HepG2 (cell line): ENCODE measurements around the gene RASGRP1. TPM values are rescaled to one million over a fixed set of nuclear protein-coding genes. Genes with fewer than 3 reads are reported as not detected.

Experiments
- ATAC-seq: fragments of 200-7000 bp; cut with Tn5 transposase; 3 replicates; pipeline ENCODE4 v1.9.1; 2020; ENCODE audit warnings: mild to moderate bottlenecking, moderate library complexity
- BruUV-seq: library from RNA; stranded (reverse); fragments of 400-500 nt; replicated peaks from 2 replicates; lab custom pipeline; 2021; lab: Mats Ljungman, UMichigan
- CTCF ChIA-PET: fragments of 300-600 bp; formaldehyde crosslinking; extraction: SDS; loops from one replicate; lab custom pipeline; 2021; ENCODE audit warnings: low total read pairs, inconsistent platforms, low intra/inter-chr PET ratio; lab: Yijun Ruan, JAX
- POLR2A ChIA-PET: fragments of 350-600 bp; sonication (Branson Sonifier 250); formaldehyde crosslinking; loops from one replicate; lab custom pipeline; 2020; ENCODE audit warnings: antibody characterized with exemption, inconsistent platforms; lab: Yijun Ruan, JAX
- DNase-seq: peaks from one replicate; pipeline ENCODE4 v3.0.0-alpha.2; 2015; ENCODE audit warnings: low spot score
- FAIRE-seq: peaks from 3 replicates; lab custom pipeline; 2011; peaks lifted over from hg19 to GRCh38; lab: Jason Lieb, UNC
- H2AFZ ChIP-seq: one replicate; pipeline ENCODE4 v1.6.1; 2011; ENCODE audit warnings: low read length, inconsistent platforms
- H3K27ac ChIP-seq: fragments of 300-600 bp; 3 replicates; pipeline ENCODE4 v1.8.0; 2011; ENCODE audit warnings: mixed run types, mild to moderate bottlenecking, mixed read lengths, low read length, inconsistent platforms; ENCODE audit not compliant: insufficient read depth; ENCODE audit errors: extremely low read length
- H3K27me3 ChIP-seq, 2 experiments: fragments of 200-600 bp in 1 of 2; 2 replicates in 1 of 2; 3 replicates in 1 of 2; pipeline versions ENCODE4 v1.6.0 to v1.8.0; 2011; ENCODE audit warnings: low read length in 2 of 2, mild to moderate bottlenecking in 2 of 2, moderate library complexity in 2 of 2, inconsistent platforms in 1 of 2; ENCODE audit not compliant: insufficient read depth in 2 of 2, control insufficient read depth in 1 of 2
- H3K36me3 ChIP-seq, 2 experiments: fragments of 200-600 bp in 1 of 2; replicated peaks in 1 of 2; 2 replicates in 1 of 2; 3 replicates in 1 of 2; pipeline versions ENCODE4 v1.5.1 to v1.8.0; 2011; ENCODE audit warnings: low read length in 2 of 2, inconsistent platforms in 1 of 2; ENCODE audit not compliant: insufficient read depth in 2 of 2, control insufficient read depth in 1 of 2
- H3K4me1 ChIP-seq: 2 replicates; pipeline ENCODE4 v1.5.1; 2012; ENCODE audit warnings: low read length, inconsistent platforms; ENCODE audit not compliant: insufficient read depth
- H3K4me2 ChIP-seq: 2 replicates; pipeline ENCODE4 v1.6.0; 2011; ENCODE audit warnings: low read depth, low read length, inconsistent platforms
- H3K4me3 ChIP-seq, 3 experiments: fragments of 200-600 bp in 1 of 3; sonication (generic), shearing (Covaris generic) in 1 of 3; replicated peaks in 1 of 3; 2 replicates each; pipeline ENCODE4 v1.5.1; 2011 to 2016; ENCODE audit warnings: low read length in 3 of 3, inconsistent platforms in 2 of 3, low read depth in 2 of 3, mild to moderate bottlenecking in 2 of 3, control low read depth in 1 of 3, mixed read lengths in 1 of 3; ENCODE audit not compliant: insufficient read depth in 1 of 3
- H3K79me2 ChIP-seq: one replicate; pipeline ENCODE4 v1.6.1; 2011; ENCODE audit warnings: low read length, inconsistent platforms; ENCODE audit not compliant: insufficient read depth
- H3K9ac ChIP-seq: 2 replicates; pipeline ENCODE4 v1.6.0; 2011; ENCODE audit warnings: mild to moderate bottlenecking, low read depth, low read length, inconsistent platforms; ENCODE audit not compliant: insufficient read depth
- H3K9me3 ChIP-seq: 2 replicates; pipeline ENCODE4 v1.5.1; 2012; ENCODE audit warnings: mild to moderate bottlenecking, low read length
- H4K20me1 ChIP-seq: 2 replicates; pipeline ENCODE4 v1.6.0; 2011; ENCODE audit warnings: inconsistent platforms, mild to moderate bottlenecking, low read length, moderate library complexity; ENCODE audit not compliant: insufficient read depth
- ESRRA ChIP-seq: sonication (generic); formaldehyde crosslinking; IDR thresholded peaks from 2 replicates; pipeline ENCODE4 v1.5.1; 2020; ENCODE audit warnings: mild to moderate bottlenecking, low read depth, missing genetic modification reagents
- FOXP1 ChIP-seq, 2 experiments: fragments of 450-650 bp in 1 of 2; IDR thresholded peaks; 2 replicates each; pipeline ENCODE4 v1.6.1; 2017 to 2018; ENCODE audit warnings: antibody characterized with exemption in 1 of 2
- IRF2 ChIP-seq: IDR thresholded peaks from 2 replicates; pipeline ENCODE4 v1.6.1; 2018; ENCODE audit warnings: missing genetic modification reagents, missing compliant biosample characterization
- MYC ChIP-seq: sonication (generic); formaldehyde crosslinking; IDR thresholded peaks from 2 replicates; pipeline ENCODE4 v1.9.0; 2021; ENCODE audit warnings: missing genetic modification reagents, borderline replicate concordance
- RBFOX2 ChIP-seq: fragments of 200-400 bp; formaldehyde crosslinking; IDR thresholded peaks from 2 replicates; pipeline ENCODE4 v1.6.1; 2017; ENCODE audit warnings: low read depth, mild to moderate bottlenecking, low read length
- REXO4 ChIP-seq: sonication (generic); formaldehyde crosslinking; IDR thresholded peaks from 2 replicates; pipeline ENCODE4 v1.8.0; 2022; ENCODE audit warnings: missing genetic modification reagents, mild to moderate bottlenecking, borderline replicate concordance
- RNF219 ChIP-seq: sonication (generic); formaldehyde crosslinking; IDR thresholded peaks from 2 replicates; pipeline ENCODE4 v1.5.0; 2020; ENCODE audit warnings: mild to moderate bottlenecking, missing genetic modification reagents
- ZFX ChIP-seq: sonication (generic); formaldehyde crosslinking; IDR thresholded peaks from 2 replicates; pipeline ENCODE4 v1.4.0; 2020; ENCODE audit warnings: mild to moderate bottlenecking, low read depth, missing genetic modification reagents, moderate library complexity
- ZNF317 ChIP-seq: sonication (generic); formaldehyde crosslinking; IDR thresholded peaks from 2 replicates; pipeline ENCODE4 v1.5.0; 2020; ENCODE audit warnings: mild to moderate bottlenecking, missing genetic modification reagents
- ZNF367 ChIP-seq: sonication (generic); formaldehyde crosslinking; IDR thresholded peaks from 2 replicates; pipeline ENCODE4 v1.4.0; 2020; ENCODE audit warnings: missing genetic modification reagents, borderline replicate concordance
- ZNF737 ChIP-seq: sonication (generic); formaldehyde crosslinking; IDR thresholded peaks from 2 replicates; pipeline ENCODE4 v1.5.0; 2020; ENCODE audit warnings: missing genetic modification reagents, mild to moderate bottlenecking, borderline replicate concordance
- ZNF75D ChIP-seq: sonication (generic); formaldehyde crosslinking; IDR thresholded peaks from 2 replicates; pipeline ENCODE4 v1.8.1; 2023; ENCODE audit warnings: missing genetic modification reagents, mild to moderate bottlenecking, borderline replicate concordance
- ZNF83 ChIP-seq: sonication (generic); formaldehyde crosslinking; IDR thresholded peaks from 2 replicates; pipeline ENCODE4 v1.4.0; 2020; ENCODE audit warnings: missing genetic modification reagents, mild to moderate bottlenecking, borderline replicate concordance
- ZSCAN9 ChIP-seq: IDR thresholded peaks from 2 replicates; pipeline ENCODE4 v1.6.1; 2016; ENCODE audit warnings: borderline replicate concordance
- WGBS: methylation state at CpG from one replicate; pipeline ENCODE4 v1.1.6; 2017; ENCODE audit warnings: low lambda C conversion rate; 5-methylcytosine and 5-hydroxymethylcytosine counted together
- in situ Hi-C: cut with HindIII; loops from 2 replicates; pipeline ENCODE4 v1.10.0; 2017; ENCODE audit warnings: low pct_unique_long_range_greater_than_20kb; ENCODE audit not compliant: extremely low pct_ligation_motif_present
- intact Hi-C: fragments of 100-400 bp; cut with micrococcal nuclease; formaldehyde crosslinking; loops from one replicate; pipeline ENCODE4 v1.10.0; 2022; ENCODE audit not compliant: unreplicated experiment
- polyA plus RNA-seq, 8 experiments: library from polyadenylated mRNA; depleted of rRNA in 3 of 8; stranded (reverse) in 7 of 8; unstranded in 1 of 8; fragments of >200 nt; fragmentation: Illumina TruSeq in 4 of 8; extraction: Trizol in 4 of 8; gene quantifications; 2 replicates each; pipeline versions ENCODE4 v1.2.1 to v1.2.3, GENCODE V29; 2011 to 2016; ENCODE audit warnings: low read depth in 4 of 8, missing spikeins in 1 of 8, mixed read lengths in 1 of 8; ENCODE audit not compliant: insufficient read depth in 1 of 8
- total RNA-seq, 5 experiments: library from RNA; depleted of rRNA; stranded (reverse); fragments of >200 nt; fragmentation: Illumina TruSeq; extraction: Trizol; gene quantifications; 2 replicates each; pipeline ENCODE4 v1.2.3, GENCODE V29; 2016; ENCODE audit warnings: low read depth in 1 of 5

RASGRP1 gene
- total and polyA plus RNA-seq, 2 of the 13 experiments (the other 11 are each of a cell fraction or from before 2014, with no cell fraction given): 0.07 TPM; not detected in 1

- ATAC-seq: no peak
- no peaks in the 10 kb centered on the region for H3K27me3 ChIP-seq
These were observed 12.9 kb upstream of the RASGRP1 start for GRCh38 chr15:38577424-38577987.

More at GRCh38 chr15:38577424-38577987, 12.9 kb upstream of the RASGRP1 start:
- POLR2A ChIA-PET: no interaction called here
- Histone ChIP-seq H4K20me1 (no peaks in the 10 kb centered on the region), H3K4me2 (no peak overlapping the region), H3K4me3 (no peak overlapping the region), H3K27ac (no peak overlapping the region), H2AFZ (no peak overlapping the region), H3K36me3 (no peaks in the 10 kb centered on the region), H3K9me3 (no peaks in the 10 kb centered on the region), H3K4me1 (no peaks in the 10 kb centered on the region), H3K79me2 (no peaks in the 10 kb centered on the region), H3K9ac (no peak overlapping the region)
- FAIRE-seq (no peak), DNase-seq (no peak)
- intact Hi-C loops (loop anchor here (1.0 kb wide), 1 partner anchor 16 kb away; no protein-coding TSS in a partner anchor), in situ Hi-C loops (no loop called here)
- WGBS: 11% methylated on average over 7 of the region's 7 CpGs
- no TSS peak for BruUV-seq
- CTCF ChIA-PET: no interaction called here
- TF ChIP-seq ZNF83 (CRISPR knock-in tag) (no peak), ZNF317 (CRISPR knock-in tag) (no peak), REXO4 (no peak), RBFOX2 (no peak), ZFX (CRISPR knock-in tag) (no peak), IRF2 (CRISPR knock-in tag) (no peak), FOXP1 (IDR thresholded peaks at IDR 0.05) (no peak), FOXP1 (CRISPR knock-in tag; IDR thresholded peaks at IDR 0.05) (no peak), RNF219 (no peak), ZNF737 (no peak), ESRRA (CRISPR knock-in tag) (no peak), ZNF367 (no peak), MYC (CRISPR knock-in tag) (no peak), ZNF75D (CRISPR knock-in tag) (no peak), ZSCAN9 (no peak)
